Rectal smooth muscle tissue (tissue), 1 donor: ENCODE data around the gene CRYGD.
"Not testable (repeated sequence)": the region's sequence is repeated elsewhere in the genome, so short reads cannot be mapped to it uniquely, and the experiment has no call there.

Source experiments
- H3K27ac ChIP-seq: one replicate; pipeline ENCODE4 v1.7.0; 2013; ENCODE audit warnings: low read depth, low read length, inconsistent platforms
- H3K27me3 ChIP-seq: one replicate; pipeline ENCODE4 v1.7.0; 2013; ENCODE audit warnings: low read length; ENCODE audit not compliant: control insufficient read depth, insufficient read depth
- H3K36me3 ChIP-seq: one replicate; pipeline ENCODE4 v1.7.0; 2013; ENCODE audit warnings: low read length; ENCODE audit not compliant: control insufficient read depth, insufficient read depth
- H3K4me1 ChIP-seq: one replicate; pipeline ENCODE4 v1.7.0; 2013; ENCODE audit warnings: low read length; ENCODE audit not compliant: control insufficient read depth, insufficient read depth
- H3K4me3 ChIP-seq: one replicate; pipeline ENCODE4 v1.7.0; 2013; ENCODE audit warnings: low read length
- H3K9ac ChIP-seq: one replicate; pipeline ENCODE4 v1.7.0; 2013; ENCODE audit warnings: low read length

CRYGD gene

GRCh38 chr2:208142925-208143799, 18.8 kb upstream of the CRYGD start:
- H3K4me3 ChIP-seq = no peak overlapping the region
- H3K9ac ChIP-seq = no peak overlapping the region
- H3K4me1 ChIP-seq = no peaks in the 10 kb centered on the region
- no peaks in the 10 kb centered on the region for H3K36me3 ChIP-seq
- no peaks in the 10 kb centered on the region for H3K27me3 ChIP-seq
- H3K27ac ChIP-seq = no peak overlapping the region

- Histone ChIP-seq H3K4me3 (no peak overlapping the region), H3K36me3 (no peaks in the 10 kb centered on the region), H3K4me1 (no peaks in the 10 kb centered on the region), H3K9ac (no peak overlapping the region), H3K27ac (no peak overlapping the region), H3K27me3 (no peaks in the 10 kb centered on the region)
Observed at GRCh38 chr2:208142240-208142924, 18.1 kb upstream of the CRYGD start.

- Histone ChIP-seq H3K9ac (no peak overlapping the region), H3K27me3 (no peaks in the 10 kb centered on the region), H3K27ac (no peak overlapping the region), H3K36me3 (no peaks in the 10 kb centered on the region), H3K4me1 (no peaks in the 10 kb centered on the region), H3K4me3 (no peak overlapping the region)
Observed at GRCh38 chr2:208139447-208139846, 15.1 kb upstream of the CRYGD start.

GRCh38 chr2:208138334-208138733, 14.0 kb upstream of the CRYGD start:
- not testable (repeated sequence) for H3K4me3 ChIP-seq

GRCh38 chr2:208136716-208137094, 12.4 kb upstream of the CRYGD start:
- Histone ChIP-seq H3K4me3 (no peak overlapping the region), H3K36me3 (no peaks in the 10 kb centered on the region), H3K4me1 (no peaks in the 10 kb centered on the region), H3K9ac (no peak overlapping the region), H3K27me3 (no peaks in the 10 kb centered on the region), H3K27ac (no peak overlapping the region)

More at GRCh38 chr2:208138334-208138733, 14.0 kb upstream of the CRYGD start:
- H3K4me1 ChIP-seq, H3K36me3 ChIP-seq, H3K9ac ChIP-seq, H3K27me3 ChIP-seq, H3K27ac ChIP-seq: not testable (repeated sequence)

- Histone ChIP-seq H3K9ac (no peak overlapping the region), H3K27ac (no peak overlapping the region), H3K36me3 (no peaks in the 10 kb centered on the region), H3K27me3 (no peaks in the 10 kb centered on the region), H3K4me1 (no peaks in the 10 kb centered on the region), H3K4me3 (no peak overlapping the region)
Observed at GRCh38 chr2:208135794-208136715, 11.7 kb upstream of the CRYGD start.

GRCh38 chr2:208134928-208135586, 10.7 kb upstream of the CRYGD start:
- no peak overlapping the region for H3K9ac ChIP-seq
- no peak overlapping the region for H3K4me3 ChIP-seq
- no peaks in the 10 kb centered on the region for H3K4me1 ChIP-seq
- no peaks in the 10 kb centered on the region for H3K27me3 ChIP-seq
- no peak overlapping the region for H3K27ac ChIP-seq
- H3K36me3 ChIP-seq = no peaks in the 10 kb centered on the region

GRCh38 chr2:208130712-208131110, 6.4 kb upstream of the CRYGD start:
- H3K27ac ChIP-seq = no peak overlapping the region
- no peaks in the 10 kb centered on the region for H3K4me1 ChIP-seq
- no peaks in the 10 kb centered on the region for H3K36me3 ChIP-seq
- H3K9ac ChIP-seq = no peak overlapping the region
- no peaks in the 10 kb centered on the region for H3K27me3 ChIP-seq
- no peak overlapping the region for H3K4me3 ChIP-seq

- H3K36me3 ChIP-seq = no peaks in the 10 kb centered on the region
- H3K9ac ChIP-seq = no peak within 1 kb of the TSS
- no peaks in the 10 kb centered on the region for H3K27me3 ChIP-seq
- H3K4me1 ChIP-seq = no peaks in the 10 kb centered on the region
- H3K27ac ChIP-seq = no peak within 1 kb of the TSS
- H3K4me3 ChIP-seq = no peak within 1 kb of the TSS
Observed at GRCh38 chr2:208129744-208130711, 5.7 kb upstream of the CRYGD start, which contains the start of gene CRYGC. Gene CRYGC, minus strand, starts transcription at chr2:208129828. Its CDS starts 36 bp downstream, at chr2:208129792.

- H3K4me3 ChIP-seq = no peak overlapping the region
- no peak overlapping the region for H3K27ac ChIP-seq
- no peaks in the 10 kb centered on the region for H3K4me1 ChIP-seq
- H3K27me3 ChIP-seq = no peaks in the 10 kb centered on the region
- no peaks in the 10 kb centered on the region for H3K36me3 ChIP-seq
- no peak overlapping the region for H3K9ac ChIP-seq
Observed at GRCh38 chr2:208128136-208128535, 3.8 kb upstream of the CRYGD start.

GRCh38 chr2:208127090-208127489, 2.8 kb upstream of the CRYGD start:
- Histone ChIP-seq H3K4me1 (no peaks in the 10 kb centered on the region), H3K27me3 (no peaks in the 10 kb centered on the region), H3K9ac (no peak overlapping the region), H3K36me3 (no peaks in the 10 kb centered on the region), H3K27ac (no peak overlapping the region), H3K4me3 (no peak overlapping the region)
